Lower lobe of right lung (tissue), 2 donors: ENCODE results near the gene DCST2. TPM values are rescaled to one million over a fixed set of nuclear protein-coding genes. Genes with fewer than 3 reads are reported as not detected.

Experiments used
- ATAC-seq, 2 donors: fragments of 200-7000 bp; cut with Tn5 transposase; one replicate each; pipeline ENCODE4 v1.9.1; 2020 to 2022; ENCODE audit warnings: mild to moderate bottlenecking in 2 of 2, moderate library complexity in 2 of 2
- DNase-seq: peaks from one replicate; pipeline ENCODE4 v3.0.0-alpha.2; 2020
- H3K27ac ChIP-seq: fragments of 200-600 bp; one replicate; pipeline ENCODE4 v1.8.0; 2022
- H3K27me3 ChIP-seq: fragments of 200-600 bp; one replicate; pipeline ENCODE4 v1.8.0; 2022; ENCODE audit warnings: low read depth
- H3K36me3 ChIP-seq: fragments of 200-600 bp; one replicate; pipeline ENCODE4 v1.8.0; 2022; ENCODE audit warnings: mild to moderate bottlenecking
- H3K4me1 ChIP-seq: fragments of 200-600 bp; one replicate; pipeline ENCODE4 v1.8.0; 2022
- H3K4me3 ChIP-seq: fragments of 200-600 bp; one replicate; pipeline ENCODE4 v1.8.0; 2022; ENCODE audit warnings: mild to moderate bottlenecking
- H3K9me3 ChIP-seq: fragments of 200-600 bp; one replicate; pipeline ENCODE4 v1.8.0; 2022
- intact Hi-C: fragments of 100-400 bp; cut with DNase I; formaldehyde crosslinking; loops from one replicate; pipeline ENCODE4 v1.11.0; 2022
- total RNA-seq: library from RNA; stranded (reverse); fragmentation: NEBNext Ultra II Directional; extraction: Animal tissue kit (Norgen Biotek cat#: 25700); gene quantifications from one replicate; pipeline ENCODE4 v1.2.1, GENCODE V29; 2021
- TF ChIP-seq, protein P1 (sequence below): fragments of 200-600 bp; IDR thresholded peaks from one replicate; pipeline ENCODE4 v1.8.0; 2022; ENCODE audit warnings: antibody characterized with exemption, mild to moderate bottlenecking
- donor health status: DM: no; HTN: yes; CAD: no; lungs with severe emphysema.

The DCST2 gene
- total RNA-seq, 1 donor from 2014 or later = 1.4 TPM

DNA sequence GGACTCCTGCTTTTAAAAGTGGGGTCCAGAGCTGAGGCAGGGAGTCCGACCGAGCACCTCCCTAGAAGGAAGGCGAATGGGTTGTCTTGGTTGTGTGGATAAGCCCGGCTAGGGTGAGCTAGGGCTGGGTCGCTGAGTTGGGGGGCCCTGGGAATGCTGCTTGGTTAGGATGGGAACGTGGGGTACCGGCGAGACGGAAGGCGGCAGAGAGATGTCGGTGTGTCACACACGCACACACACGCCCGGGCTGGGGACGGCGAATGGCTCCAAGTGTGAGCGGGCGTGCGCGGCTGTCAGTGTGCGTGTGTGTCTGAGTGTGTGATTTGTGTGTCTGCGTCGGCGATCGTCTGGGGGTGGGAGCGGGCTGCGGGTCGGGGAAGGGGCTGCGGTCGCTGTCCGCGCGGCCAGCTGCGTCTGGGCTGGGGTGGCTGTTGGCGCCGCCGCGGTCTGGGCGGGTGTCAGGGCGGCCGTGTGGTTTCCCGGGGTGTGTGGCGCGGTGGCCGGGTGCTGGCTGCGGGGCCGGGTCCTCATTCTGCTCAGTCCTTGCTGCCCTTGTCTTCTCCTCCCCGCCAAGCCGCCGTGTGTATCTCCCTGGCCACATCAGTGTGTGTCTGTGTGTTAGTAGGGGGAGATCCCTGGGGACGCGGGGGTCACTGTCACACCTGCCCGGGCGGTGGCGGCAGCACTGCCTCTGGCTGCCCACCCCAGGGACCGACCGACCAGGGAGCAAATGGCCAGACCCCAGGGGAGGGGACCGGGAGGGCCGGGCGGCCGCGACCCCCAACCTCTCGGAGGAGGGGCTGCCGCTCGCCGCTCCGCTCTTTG lies 46.1 kb upstream of the DCST2 start:
- peak in 1 of 2 donors; percentile 2 for ATAC-seq
- intact Hi-C loops = no loop called here
- Histone ChIP-seq H3K4me3 (peak overlapping the region; percentile 55), H3K9me3 (no peaks in the 10 kb centered on the region), H3K4me1 (peaks cover 55% of the 10 kb centered on the region), H3K27ac (no peak overlapping the region), H3K27me3 (peaks cover 56% of the 10 kb centered on the region), H3K36me3 (no peaks in the 10 kb centered on the region)
- TF ChIP-seq, protein P1, sequence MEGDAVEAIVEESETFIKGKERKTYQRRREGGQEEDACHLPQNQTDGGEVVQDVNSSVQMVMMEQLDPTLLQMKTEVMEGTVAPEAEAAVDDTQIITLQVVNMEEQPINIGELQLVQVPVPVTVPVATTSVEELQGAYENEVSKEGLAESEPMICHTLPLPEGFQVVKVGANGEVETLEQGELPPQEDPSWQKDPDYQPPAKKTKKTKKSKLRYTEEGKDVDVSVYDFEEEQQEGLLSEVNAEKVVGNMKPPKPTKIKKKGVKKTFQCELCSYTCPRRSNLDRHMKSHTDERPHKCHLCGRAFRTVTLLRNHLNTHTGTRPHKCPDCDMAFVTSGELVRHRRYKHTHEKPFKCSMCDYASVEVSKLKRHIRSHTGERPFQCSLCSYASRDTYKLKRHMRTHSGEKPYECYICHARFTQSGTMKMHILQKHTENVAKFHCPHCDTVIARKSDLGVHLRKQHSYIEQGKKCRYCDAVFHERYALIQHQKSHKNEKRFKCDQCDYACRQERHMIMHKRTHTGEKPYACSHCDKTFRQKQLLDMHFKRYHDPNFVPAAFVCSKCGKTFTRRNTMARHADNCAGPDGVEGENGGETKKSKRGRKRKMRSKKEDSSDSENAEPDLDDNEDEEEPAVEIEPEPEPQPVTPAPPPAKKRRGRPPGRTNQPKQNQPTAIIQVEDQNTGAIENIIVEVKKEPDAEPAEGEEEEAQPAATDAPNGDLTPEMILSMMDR = no peak
- DNase-seq = no peak

DNA sequence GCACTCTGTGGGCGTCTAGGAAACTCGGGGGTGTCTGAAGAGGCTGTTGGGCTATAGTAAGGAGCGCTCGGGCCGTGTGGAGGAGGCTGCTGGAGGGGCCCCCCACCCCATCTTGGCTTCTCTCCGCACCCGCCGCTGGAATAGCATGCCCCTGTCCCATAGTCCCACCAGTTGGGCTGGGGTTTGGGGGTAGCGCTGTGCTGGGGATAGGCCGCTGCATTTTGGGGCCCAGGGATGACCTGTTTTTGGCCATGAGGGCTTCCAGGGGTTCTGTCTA lies 45.6 kb upstream of the DCST2 start:
- intact Hi-C loops = no loop called here
- Histone ChIP-seq H3K27ac (no peak overlapping the region), H3K36me3 (no peaks in the 10 kb centered on the region), H3K4me3 (peak overlapping the region; percentile 55), H3K4me1 (peaks cover 50% of the 10 kb centered on the region), H3K9me3 (no peaks in the 10 kb centered on the region), H3K27me3 (peaks cover 52% of the 10 kb centered on the region)
- ATAC-seq (no peak), DNase-seq (no peak)
- TF ChIP-seq, protein P1 = no peak

DNA sequence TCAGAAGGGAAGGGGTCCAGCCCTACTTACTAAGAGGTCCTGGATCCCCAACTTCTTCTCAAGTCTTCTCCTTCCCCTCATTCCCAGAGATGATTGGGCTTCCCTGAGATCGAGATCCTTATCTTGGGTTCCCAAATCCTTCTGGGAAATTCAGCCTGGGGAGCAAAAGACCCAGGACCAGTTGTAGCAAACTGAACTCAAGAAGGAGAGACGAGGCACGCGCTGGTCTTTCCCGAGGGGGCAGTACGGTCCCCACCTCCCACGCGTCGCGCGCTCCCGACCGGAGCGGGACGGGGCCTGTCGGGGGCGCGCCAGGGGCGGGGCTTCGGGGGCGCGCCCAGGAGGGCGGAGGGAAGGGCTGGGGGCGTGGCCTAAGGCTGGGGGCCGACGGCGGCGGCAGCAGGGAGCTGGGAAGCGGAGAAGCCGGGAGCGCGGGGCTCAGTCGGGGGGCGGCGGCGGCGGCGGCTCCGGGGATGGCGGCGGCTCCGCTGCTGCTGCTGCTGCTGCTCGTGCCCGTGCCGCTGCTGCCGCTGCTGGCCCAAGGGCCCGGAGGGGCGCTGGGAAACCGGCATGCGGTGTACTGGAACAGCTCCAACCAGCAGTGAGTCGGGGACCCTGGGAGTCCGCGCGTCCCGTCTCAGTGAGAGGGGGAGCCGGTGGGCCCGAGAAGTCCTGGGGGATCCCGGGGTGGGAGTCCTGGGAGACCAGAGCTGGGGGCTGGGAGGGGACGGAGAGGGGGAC lies 45.1 kb upstream of the DCST2 start, which contains the start of gene EFNA3:
EFNA3 (plus strand) TSS at position 369 of the 741 bp plus-strand sequence; CDS start at position 474, 105 bp downstream.
- Histone ChIP-seq H3K4me3 (peak within 1 kb of the TSS; percentile 55), H3K27me3 (peaks cover 47% of the 10 kb centered on the region), H3K4me1 (peaks cover 46% of the 10 kb centered on the region), H3K27ac (no peak within 1 kb of the TSS), H3K9me3 (no peaks in the 10 kb centered on the region), H3K36me3 (no peaks in the 10 kb centered on the region)
- TF ChIP-seq, protein P1 = no peak
- DNase-seq = peak; percentile 78
- intact Hi-C loops = no loop called here
- peak; percentile 82 to 85 for ATAC-seq

DNA sequence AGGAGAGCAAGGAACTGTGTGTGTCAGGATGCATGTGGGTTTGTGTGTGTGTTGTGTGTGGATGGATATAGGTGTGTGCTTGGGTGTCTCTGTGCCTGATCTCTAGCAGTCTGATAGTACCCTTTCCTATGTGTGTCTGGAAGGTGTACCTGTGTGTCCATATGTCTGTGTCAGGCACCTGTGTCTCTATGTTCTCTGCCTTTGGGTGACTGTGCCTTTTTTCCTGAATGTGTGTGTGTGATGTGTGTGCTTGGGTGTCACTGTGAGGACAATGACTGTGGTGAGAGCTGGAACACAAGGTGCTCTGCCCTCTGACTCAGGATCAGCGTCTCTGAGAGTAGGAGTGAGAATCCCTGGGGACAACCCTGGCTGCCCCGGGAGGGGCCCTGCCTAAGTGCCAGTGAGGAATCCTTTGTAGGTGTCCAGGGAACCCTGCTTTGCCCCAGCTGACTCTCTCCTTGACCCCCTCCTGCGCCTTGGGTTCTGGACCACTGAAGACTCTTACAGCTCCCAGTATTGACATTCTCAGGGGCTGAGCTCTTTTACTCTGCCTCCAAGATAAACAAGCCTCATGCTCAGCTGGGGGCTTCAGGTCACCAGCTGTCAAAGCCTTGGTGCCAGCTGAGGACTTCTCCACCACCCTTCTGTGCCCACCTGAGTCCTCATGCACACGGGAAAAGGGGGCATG lies 44.3 kb upstream of the DCST2 start:
- Histone ChIP-seq H3K4me3 (peak overlapping the region; percentile 55), H3K9me3 (no peaks in the 10 kb centered on the region), H3K36me3 (no peaks in the 10 kb centered on the region), H3K27me3 (peaks cover 40% of the 10 kb centered on the region), H3K27ac (no peak overlapping the region), H3K4me1 (peaks cover 42% of the 10 kb centered on the region)
- TF ChIP-seq, protein P1 = no peak
- intact Hi-C loops = no loop called here
- ATAC-seq (no peak), DNase-seq (no peak)

DNA sequence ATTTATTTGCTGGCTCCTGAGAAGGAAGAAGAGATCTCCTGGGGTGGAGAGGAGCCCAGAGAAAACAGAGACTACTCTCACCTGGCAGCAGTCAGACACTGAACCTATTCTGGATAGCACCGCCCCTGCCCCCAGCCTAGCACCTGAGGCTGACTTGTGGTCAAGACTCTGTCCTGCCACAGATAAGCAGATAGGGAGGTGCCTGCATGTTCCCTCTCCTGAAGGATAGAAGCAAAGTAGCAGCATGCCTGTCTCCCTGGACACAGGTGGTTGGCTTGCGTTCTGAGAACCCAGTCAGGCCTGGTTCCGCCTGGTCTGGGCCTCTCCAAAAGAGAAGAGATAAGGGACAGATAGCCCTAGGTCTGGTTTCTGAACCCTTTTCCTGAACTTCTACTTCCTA lies 43.8 kb upstream of the DCST2 start:
- Histone ChIP-seq H3K9me3 (no peaks in the 10 kb centered on the region), H3K4me1 (peaks cover 36% of the 10 kb centered on the region), H3K27me3 (peaks cover 34% of the 10 kb centered on the region), H3K27ac (no peak overlapping the region), H3K36me3 (no peaks in the 10 kb centered on the region), H3K4me3 (no peak overlapping the region)
- intact Hi-C loops = no loop called here
- TF ChIP-seq, protein P1 = no peak
- no peak for DNase-seq
- ATAC-seq = no peak
